ENCODE results near the gene IFFO2. TPM values are rescaled to one million over a fixed set of nuclear protein-coding genes. Genes with fewer than 3 reads are reported as not detected.

Gene IFFO2
- total and polyA plus RNA-seq, 2 of the 8 experiments (the other 6 are each of a cell fraction or from before 2014, with no cell fraction given): 6.6 to 10.4 TPM

DNA sequence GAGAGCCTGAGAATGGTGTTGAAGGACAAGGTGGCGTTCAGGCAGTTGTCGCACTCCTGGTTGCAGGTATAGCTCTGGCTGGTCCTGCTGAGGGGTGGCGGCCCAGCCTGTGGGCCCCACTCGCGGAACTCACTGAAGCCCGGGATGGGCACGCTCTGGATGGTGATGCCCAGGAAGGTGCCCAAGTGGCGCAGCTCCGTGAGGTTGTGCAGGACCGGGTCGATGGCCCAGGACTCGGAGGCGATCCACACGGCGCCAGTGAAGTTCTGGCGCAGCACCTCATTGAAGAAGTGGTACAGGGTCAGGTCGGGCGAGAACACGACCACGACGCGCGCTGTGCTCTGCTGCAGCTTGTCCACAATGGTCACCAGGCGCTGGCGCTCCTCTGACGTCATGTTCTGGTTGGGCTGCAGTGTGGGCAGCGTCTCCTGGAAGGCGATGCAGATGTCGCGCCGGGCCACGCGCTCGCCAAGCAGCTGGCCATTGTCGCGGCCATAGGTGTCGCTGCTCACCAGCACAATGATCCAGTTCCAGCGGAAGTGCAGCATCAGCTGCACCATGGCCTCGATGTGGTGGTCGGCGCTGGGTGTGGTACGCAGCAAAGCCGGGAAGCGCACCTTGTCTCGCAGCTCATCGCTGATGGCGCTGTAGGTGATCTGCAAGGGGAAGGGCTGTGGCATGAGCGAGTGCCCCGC, 102.0 kb downstream of the IFFO2 start:
- Histone ChIP-seq H3K9me3 (ENCODE audit: insufficient read depth in 2 of 2, low read depth in 1 of 2, low read length in 1 of 2) (no peaks in the 10 kb centered on the region), H2BK20ac (ENCODE audit: low read length) (no peak overlapping the region), H4K20me1 (replicated peaks in 1 of 2; ENCODE audit: control insufficient read depth in 1 of 2, insufficient read depth in 2 of 2, low read length in 2 of 2) (peaks cover 0 to 7% of the 10 kb centered on the region in 2 experiments), H2BK120ac (replicated peaks; ENCODE audit: low read depth, low read length) (no peak overlapping the region), H3K4me1 (replicated peaks in 1 of 4; ENCODE audit: control insufficient read depth in 3 of 4, insufficient read depth in 4 of 4, low read length in 3 of 4) (no peaks in the 10 kb centered on the region), H4K8ac (ENCODE audit: extremely low read depth, insufficient read depth, low read length) (no peak overlapping the region), H2AFZ (ENCODE audit: low read length) (no peak overlapping the region), H4K91ac (replicated peaks; ENCODE audit: insufficient read length, low read length) (no peak overlapping the region), H3K79me2 (ENCODE audit: control insufficient read depth in 1 of 2, insufficient read depth in 2 of 2, low read length in 2 of 2) (no peaks in the 10 kb centered on the region), H3K23me2 (ENCODE audit: low read depth, low read length) (peaks cover 12% of the 10 kb centered on the region; the same call in 1 of the 2 replicates), H3K56ac (replicated peaks; ENCODE audit: insufficient read length, low read depth, low read length) (no peak overlapping the region), H3K9ac (replicated peaks in 1 of 4; ENCODE audit: extremely low read depth in 1 of 4, low read depth in 3 of 4, low read length in 3 of 4) (no peak overlapping the region), H3K23ac (ENCODE audit: insufficient read length) (no peak overlapping the region), H3K4ac (replicated peaks; ENCODE audit: insufficient read length, low read depth, low read length) (no peak overlapping the region), H3K27me3 (replicated peaks in 1 of 4; ENCODE audit: control insufficient read depth in 3 of 4, extremely low read depth in 1 of 4, insufficient read depth in 3 of 4, low read length in 3 of 4) (peaks cover 0 to 4% (median 3%) of the 10 kb centered on the region in 4 experiments; a peak in 5 of 7 replicates), H3K18ac (ENCODE audit: extremely low read depth, low read length) (no peak overlapping the region), H3K4me3 (ENCODE audit: extremely low read depth in 1 of 4, insufficient read depth in 2 of 4, low read depth in 3 of 4, low read length in 4 of 4) (no peak overlapping the region), H2BK15ac (ENCODE audit: low read length) (no peak overlapping the region), H3K79me1 (ENCODE audit: low read depth, low read length) (no peaks in the 10 kb centered on the region), H4K5ac (ENCODE audit: insufficient read length, low read depth, low read length) (no peak overlapping the region), H2AK5ac (ENCODE audit: low read depth, low read length) (no peak overlapping the region), H3K27ac (ENCODE audit: low read depth, low read length) (no peak overlapping the region), H3K14ac (ENCODE audit: insufficient read length) (no peak overlapping the region), H3K4me2 (ENCODE audit: insufficient read depth in 1 of 2, low read depth in 2 of 2, low read length in 2 of 2) (no peak overlapping the region), H2BK12ac (ENCODE audit: low read depth, low read length) (no peak overlapping the region), H2BK5ac (ENCODE audit: low read depth, low read length) (no peak overlapping the region), H3K36me3 (ENCODE audit: control insufficient read depth in 2 of 4, insufficient read depth in 4 of 4, low read length in 3 of 4) (no peaks in the 10 kb centered on the region; a peak in 1 of 8 replicates)
- TF ChIP-seq BRCA1 (IDR thresholded peaks at IDR 0.05; ENCODE audit: low read depth, low read length) (no peak), CHD1 (IDR thresholded peaks at IDR 0.05; ENCODE audit: low read depth, low read length) (no peak), TCF12 (IDR thresholded peaks at IDR 0.05; ENCODE audit: low read depth, low read length) (no peak), TBP (IDR thresholded peaks at IDR 0.05; ENCODE audit: low read depth, low read length) (no peak), RAD21 (IDR thresholded peaks at IDR 0.05 in 1 of 2, conservative IDR thresholded peaks at IDR 0.05 in 1 of 2; ENCODE audit: low read depth in 2 of 2, low read length in 2 of 2) (peak in 1 of 2 experiments; percentile 15; a peak in 1 of 4 replicates)
- CTCF ChIA-PET (ENCODE audit: partially characterized antibody): interaction anchor here (0.9 to 2.7 kb wide), 4 partner anchors 9 to 20 kb away, joined by 3 to 15 read pairs (median 4); no protein-coding TSS in a partner anchor
- DNase-seq (ENCODE audit: low read depth in 1 of 2, low spot score in 2 of 2) (no peak), FAIRE-seq (no peak)
- POLR2A ChIA-PET (ENCODE audit: partially characterized antibody): no interaction called here
- WGBS, 2 experiments (ENCODE audit: extremely low coverage in 1 of 2, insufficient coverage in 1 of 2, insufficient read length in 1 of 2, insufficient replicate concordance in 2 of 2, low coverage in 1 of 2, low lambda C conversion rate in 2 of 2, missing lambda C conversion rate in 1 of 2): 93% methylated on average over 38 of the region's 49 CpGs; no CpG with 5 or more reads in 1 of the 2 experiments
